ENCODE data around the gene ZFYVE19. TPM values are rescaled to one million over a fixed set of nuclear protein-coding genes. Genes with fewer than 3 reads are reported as not detected.

The ZFYVE19 gene
- total RNA-seq, 2 donors from 2014 or later: 19.5 to 22.7 TPM

DNA sequence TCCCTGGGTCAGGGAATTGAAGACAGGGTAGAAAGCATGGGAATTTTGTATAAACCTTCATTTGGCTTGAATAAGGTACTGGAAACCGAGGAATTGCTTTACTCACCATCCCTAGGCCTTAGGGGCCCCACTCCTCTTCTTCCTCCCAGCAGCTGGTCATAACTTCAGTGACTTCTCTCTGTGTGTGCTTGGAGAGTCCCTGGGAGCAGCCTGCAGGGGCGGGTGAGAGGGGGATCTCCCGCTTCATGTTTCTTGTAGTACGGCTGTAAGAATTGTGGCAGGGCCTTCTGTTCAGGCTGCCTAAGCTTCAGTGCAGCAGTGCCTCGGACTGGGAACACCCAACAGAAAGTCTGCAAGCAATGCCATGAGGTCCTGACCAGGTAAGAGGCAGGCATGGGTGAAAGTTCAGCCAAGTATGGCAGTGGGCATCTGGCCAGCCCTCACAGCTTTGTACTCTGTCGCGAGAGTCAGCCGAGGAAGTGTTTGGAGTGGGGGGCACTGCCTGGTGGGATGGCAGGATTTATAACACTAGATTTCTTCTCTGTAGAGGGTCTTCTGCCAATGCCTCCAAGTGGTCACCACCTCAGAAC is 2.1 kb downstream of the ZFYVE19 start:
- Mint-ChIP-seq H3K36me3 (ENCODE audit: low read depth) (no peaks in the 10 kb centered on the region), H3K4me3 (peak overlapping the region; percentile 99), H3K27ac (no peak overlapping the region), H3K4me1 (peaks cover 11% of the 10 kb centered on the region), H3K27me3 (no peaks in the 10 kb centered on the region)
- no peaks in the 10 kb centered on the region for H3K9me3 ChIP-seq (ENCODE audit: control insufficient read depth, low read length, poor library complexity, severe bottlenecking)
- DNase-seq (no peak), ATAC-seq (no peak)

DNA sequence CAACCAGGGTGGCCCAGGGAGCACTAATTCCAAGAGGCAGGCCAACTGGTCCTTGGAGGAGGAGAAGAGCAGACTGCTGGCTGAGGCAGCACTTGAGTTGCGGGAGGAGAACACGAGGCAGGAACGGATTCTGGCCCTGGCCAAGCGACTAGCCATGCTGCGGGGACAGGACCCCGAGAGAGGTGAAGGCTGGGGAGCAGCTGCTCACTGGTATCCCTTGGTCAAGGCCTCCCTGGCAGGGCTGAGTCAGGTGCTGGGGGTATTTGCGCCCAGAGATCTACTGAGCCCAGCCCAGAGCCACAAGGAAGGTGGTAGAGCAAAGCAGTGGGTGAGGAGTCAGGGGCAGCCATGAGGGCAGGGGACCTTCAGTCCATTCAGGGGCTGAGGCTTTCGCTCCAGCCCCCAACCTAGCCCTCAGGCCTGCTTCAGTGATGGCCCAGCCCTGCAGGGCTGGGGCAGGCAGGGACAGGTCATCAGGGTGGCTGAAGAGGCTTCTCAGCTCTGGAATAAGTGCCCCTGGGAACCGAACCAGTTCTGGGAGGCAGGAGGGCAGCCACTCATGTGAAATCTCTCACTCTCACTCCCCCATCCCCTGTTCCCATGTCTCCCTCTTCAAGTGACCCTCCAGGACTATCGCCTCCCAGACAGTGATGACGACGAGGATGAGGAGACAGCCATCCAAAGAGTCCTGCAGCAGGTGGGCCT is 6.0 kb downstream of the ZFYVE19 start:
- H3K36me3 Mint-ChIP-seq (ENCODE audit: low read depth): peaks cover 6% of the 10 kb centered on the region
- no peak overlapping the region for H3K4me3 Mint-ChIP-seq
- no peak for ATAC-seq
- H3K4me1 Mint-ChIP-seq: peaks cover 3% of the 10 kb centered on the region
- H3K9me3 ChIP-seq (ENCODE audit: control insufficient read depth, low read length, poor library complexity, severe bottlenecking): no peaks in the 10 kb centered on the region
- H3K27me3 Mint-ChIP-seq: no peaks in the 10 kb centered on the region
- DNase-seq: no peak
- no peak overlapping the region for H3K27ac Mint-ChIP-seq

DNA sequence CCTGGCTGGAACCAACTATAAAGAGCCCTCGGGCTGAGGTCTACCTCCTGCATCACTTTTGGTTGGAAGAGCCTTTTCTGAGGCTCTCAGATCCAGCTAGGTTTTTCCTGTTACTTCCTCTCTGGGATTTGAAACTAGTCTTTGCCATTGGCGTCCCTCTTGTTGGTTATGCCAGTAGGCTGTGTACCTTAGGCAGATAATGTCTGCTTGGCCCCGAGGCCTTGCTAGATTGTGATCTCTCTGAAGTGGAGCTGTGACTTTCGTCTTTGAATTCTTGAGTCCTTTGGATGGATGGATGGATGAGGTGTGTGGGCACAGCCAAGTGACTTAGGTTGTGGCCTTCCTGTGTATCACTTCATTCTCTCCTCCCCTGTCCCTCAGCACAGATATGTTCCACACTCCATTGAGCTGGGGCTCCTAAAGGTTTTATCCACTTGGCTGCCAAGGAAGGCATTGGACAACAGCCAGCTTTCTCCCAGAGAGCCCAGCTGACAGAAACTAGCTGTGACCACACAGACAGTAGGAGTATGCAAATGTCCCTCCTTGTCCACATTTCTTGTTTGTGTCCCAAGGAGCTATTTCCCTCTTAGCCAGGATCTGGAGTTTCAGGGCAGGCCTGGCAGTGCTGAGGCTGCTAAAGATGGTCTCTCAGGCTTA is 8.3 kb downstream of the ZFYVE19 start:
- Mint-ChIP-seq H3K4me3 (peak overlapping the region; percentile 5), H3K27ac (no peak overlapping the region), H3K36me3 (ENCODE audit: low read depth) (peaks cover 6% of the 10 kb centered on the region)

DNA sequence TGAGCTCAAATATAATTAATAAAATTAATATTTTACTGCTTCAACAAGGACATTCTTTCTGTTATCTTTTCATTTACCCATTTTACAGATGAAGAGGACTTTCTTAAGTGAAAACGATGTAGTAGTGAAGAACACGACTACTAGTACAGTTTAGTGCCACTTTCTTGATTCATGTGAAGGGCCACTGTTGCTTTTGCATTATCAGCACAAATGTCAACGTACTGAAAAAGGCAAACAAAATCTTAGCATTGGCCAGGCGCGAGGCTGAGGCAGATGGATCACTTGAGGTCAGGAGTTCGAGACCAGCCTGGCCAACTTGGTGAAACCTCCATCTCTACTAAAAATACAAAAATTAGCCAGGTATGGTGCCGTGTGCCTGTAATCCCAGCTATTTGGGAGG is 12.2 kb downstream of the ZFYVE19 start:
- Mint-ChIP-seq H3K27ac (no peak overlapping the region), H3K27me3 (no peaks in the 10 kb centered on the region), H3K36me3 (ENCODE audit: low read depth) (peaks cover 6% of the 10 kb centered on the region), H3K4me1 (no peaks in the 10 kb centered on the region), H3K4me3 (no peak overlapping the region)
- H3K9me3 ChIP-seq (ENCODE audit: control insufficient read depth, low read length, poor library complexity, severe bottlenecking): no peaks in the 10 kb centered on the region
- ATAC-seq: no peak
- DNase-seq: no peak

More for the DNA sequence above, 8.3 kb downstream of the ZFYVE19 start:
- no peaks in the 10 kb centered on the region for H3K9me3 ChIP-seq (ENCODE audit: control insufficient read depth, low read length, poor library complexity, severe bottlenecking)
- no peaks in the 10 kb centered on the region for H3K27me3 Mint-ChIP-seq
- ATAC-seq: no peak
- no peaks in the 10 kb centered on the region for H3K4me1 Mint-ChIP-seq
- DNase-seq: no peak

DNA sequence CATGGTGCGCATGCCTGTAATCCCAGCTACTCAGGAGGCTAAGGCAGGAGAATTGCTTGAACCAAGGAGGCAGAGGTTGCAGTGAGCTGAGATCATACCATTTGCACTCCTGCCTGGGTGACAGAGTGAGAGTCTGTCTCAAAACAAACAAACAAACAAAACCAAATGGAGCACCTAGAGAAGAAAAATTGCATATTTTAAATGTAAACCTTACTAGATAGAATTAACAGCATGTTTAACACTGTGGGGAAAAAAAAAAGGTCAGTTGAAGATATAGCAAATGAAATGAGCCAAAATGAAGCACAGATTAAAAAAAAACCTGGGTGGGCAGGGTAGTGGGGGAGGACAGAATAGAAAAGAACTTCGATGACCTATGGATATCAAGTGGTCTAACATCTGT is 14.3 kb downstream of the ZFYVE19 start:
- Mint-ChIP-seq H3K4me3 (no peak overlapping the region), H3K27me3 (no peaks in the 10 kb centered on the region), H3K27ac (no peak overlapping the region), H3K36me3 (ENCODE audit: low read depth) (no peaks in the 10 kb centered on the region), H3K4me1 (no peaks in the 10 kb centered on the region)
- no peaks in the 10 kb centered on the region for H3K9me3 ChIP-seq (ENCODE audit: control insufficient read depth, low read length, poor library complexity, severe bottlenecking)
- no peak for DNase-seq
- no peak for ATAC-seq

DNA sequence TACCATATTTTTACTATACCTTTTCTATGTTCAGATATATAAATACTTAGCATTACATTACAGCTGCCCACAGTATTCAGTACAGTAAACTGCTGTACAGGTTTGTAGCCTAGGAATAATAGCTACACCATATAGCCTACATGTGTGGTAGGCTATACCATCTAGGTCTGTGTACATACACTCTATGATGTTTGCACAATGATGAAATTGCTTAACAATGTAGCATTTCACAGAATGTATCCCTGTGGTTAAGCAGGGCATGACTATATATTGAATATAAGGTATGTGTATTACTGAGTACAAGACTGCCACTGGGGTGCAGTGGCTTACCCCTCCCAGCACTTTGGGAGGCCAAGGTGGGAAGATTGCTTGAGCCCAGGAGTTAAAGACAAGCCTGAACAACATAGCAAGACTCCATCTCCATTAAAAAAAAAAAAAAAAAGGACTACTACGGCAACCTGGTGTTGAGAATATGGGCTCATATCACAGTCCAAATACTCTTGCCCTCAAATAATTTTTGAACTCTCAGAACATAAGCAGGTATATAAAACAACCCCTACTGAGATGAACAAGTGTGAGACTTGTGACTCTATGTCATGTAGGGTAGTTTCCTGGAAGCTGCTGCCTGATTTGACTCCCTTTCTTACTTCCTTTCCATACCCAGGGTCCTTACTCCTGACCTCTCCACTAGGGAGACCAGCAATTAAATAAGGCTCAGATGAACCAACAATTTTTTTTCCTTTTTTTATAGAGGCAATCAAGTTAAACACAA is 16.9 kb downstream of the ZFYVE19 start:
- Mint-ChIP-seq H3K36me3 (ENCODE audit: low read depth) (no peaks in the 10 kb centered on the region), H3K4me3 (no peak overlapping the region), H3K27me3 (peaks cover 4% of the 10 kb centered on the region), H3K27ac (no peak overlapping the region), H3K4me1 (no peaks in the 10 kb centered on the region)
- DNase-seq (no peak), ATAC-seq (no peak)
- H3K9me3 ChIP-seq (ENCODE audit: control insufficient read depth, low read length, poor library complexity, severe bottlenecking): no peaks in the 10 kb centered on the region

DNA sequence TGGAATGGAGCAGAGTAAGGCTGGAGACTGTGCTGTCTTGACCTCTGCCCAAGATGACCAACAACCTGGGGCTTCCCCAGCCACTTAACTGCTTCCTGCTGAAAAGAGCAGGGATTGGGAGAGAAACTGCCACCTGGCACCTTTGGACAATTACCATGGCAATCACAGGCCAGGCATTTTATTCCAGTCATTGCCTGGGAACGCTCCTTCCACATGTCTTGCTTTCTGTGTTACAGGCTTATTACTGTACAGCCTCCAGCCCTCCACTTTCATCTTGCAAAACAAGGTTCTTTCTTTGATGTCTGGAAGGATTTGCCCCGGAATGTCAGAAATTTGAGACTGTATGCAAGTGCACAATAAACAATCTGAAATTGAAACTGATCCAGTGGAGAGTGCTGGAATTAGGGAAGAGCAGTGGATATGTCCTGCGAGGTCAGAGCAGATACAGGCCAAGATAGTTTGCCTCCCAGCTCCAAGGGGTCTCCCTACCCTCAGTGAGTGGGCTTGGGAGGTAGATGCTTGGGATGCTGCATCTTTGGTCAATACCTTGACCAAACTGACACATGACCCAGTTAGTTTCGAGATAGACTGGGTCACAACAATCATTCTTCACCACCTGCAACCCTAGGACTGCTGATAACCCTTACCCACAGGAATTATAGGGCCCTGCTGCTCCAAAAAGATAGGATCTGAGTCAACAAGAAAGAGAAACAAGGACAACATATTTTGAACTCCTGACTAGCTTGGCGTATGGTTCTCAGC is 19.0 kb downstream of the ZFYVE19 start:
- DNase-seq: no peak

DNA sequence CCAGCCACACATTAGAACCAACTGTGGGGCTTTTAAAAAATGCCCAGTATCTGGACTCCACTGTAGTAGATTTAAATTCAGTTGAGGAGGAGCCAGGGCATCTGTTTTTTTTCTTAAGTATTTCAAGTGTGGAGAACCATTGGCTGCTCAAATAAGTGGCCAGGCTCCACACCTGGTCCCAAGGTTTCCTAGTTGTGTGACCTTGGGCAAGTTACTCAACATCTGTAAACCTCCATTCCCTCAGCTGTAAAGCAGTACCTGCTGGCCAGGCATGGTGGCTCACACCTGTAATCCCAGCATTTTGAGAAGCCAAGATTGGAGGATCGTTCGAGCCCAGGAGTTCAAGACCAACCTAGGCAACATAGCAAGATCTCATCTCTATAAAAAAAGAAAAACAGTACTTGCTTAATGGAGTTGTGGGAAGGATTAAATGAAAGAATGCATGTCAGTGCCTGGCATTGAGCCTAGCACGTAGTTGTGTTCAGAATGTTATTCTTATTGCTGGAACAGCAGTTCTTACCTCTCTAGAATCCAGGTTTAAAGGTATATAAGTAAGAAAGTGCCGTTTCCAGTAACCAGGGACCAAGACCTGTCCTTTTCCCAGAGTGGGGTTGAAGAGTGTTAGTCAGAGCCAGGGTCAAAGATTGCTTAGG is 19.7 kb downstream of the ZFYVE19 start:
- no peak overlapping the region for H3K4me3 Mint-ChIP-seq
- no peaks in the 10 kb centered on the region for H3K4me1 Mint-ChIP-seq
- H3K36me3 Mint-ChIP-seq (ENCODE audit: low read depth): peaks cover under 1% of the 10 kb centered on the region
- H3K27ac Mint-ChIP-seq: no peak overlapping the region
- H3K27me3 Mint-ChIP-seq: peaks cover 4% of the 10 kb centered on the region
- H3K9me3 ChIP-seq (ENCODE audit: control insufficient read depth, low read length, poor library complexity, severe bottlenecking): no peaks in the 10 kb centered on the region
- DNase-seq (no peak), ATAC-seq (no peak)

More for the DNA sequence above, 19.0 kb downstream of the ZFYVE19 start:
- H3K9me3 ChIP-seq (ENCODE audit: control insufficient read depth, low read length, poor library complexity, severe bottlenecking): no peaks in the 10 kb centered on the region
- Mint-ChIP-seq H3K36me3 (ENCODE audit: low read depth) (no peaks in the 10 kb centered on the region), H3K4me1 (no peaks in the 10 kb centered on the region), H3K4me3 (no peak overlapping the region), H3K27ac (no peak overlapping the region), H3K27me3 (peaks cover 4% of the 10 kb centered on the region)
- no peak for ATAC-seq

DNA sequence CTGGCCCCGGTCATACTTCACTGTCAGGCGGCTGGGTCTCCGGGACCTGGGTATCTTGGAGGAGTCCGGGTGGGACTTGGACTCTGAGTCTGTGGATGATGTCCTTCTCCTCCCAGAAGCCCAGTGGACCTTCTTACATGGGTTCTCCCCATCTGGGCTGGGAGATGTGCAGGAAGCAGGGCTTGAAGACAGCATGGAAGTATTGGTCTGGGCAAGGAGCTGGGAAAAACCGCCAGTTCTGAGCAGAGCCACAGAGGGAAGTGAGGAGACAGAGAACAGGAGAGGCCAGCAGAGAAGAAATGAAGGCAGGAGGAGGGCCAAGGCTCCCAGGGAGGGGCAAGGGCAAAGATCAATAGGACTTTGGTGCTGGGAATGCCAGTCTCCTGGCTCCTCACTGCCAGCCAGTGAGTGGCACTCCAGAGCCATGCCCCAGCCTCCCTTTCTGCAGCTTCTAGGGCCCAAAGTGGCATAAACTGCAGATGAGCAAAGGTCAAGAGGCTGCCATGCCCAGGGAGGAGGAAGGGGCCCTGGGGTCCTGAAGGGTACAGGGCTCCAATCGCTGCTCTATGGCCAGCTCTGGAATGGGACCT is 21.7 kb downstream of the ZFYVE19 start, which contains the start of gene PPP1R14D:
Gene PPP1R14D (minus strand): TSS at position 262 of the 590 bp plus-strand sequence. CDS start 67 bp downstream, at position 195.
- H3K4me3 Mint-ChIP-seq: no peak within 1 kb of the TSS
- peaks cover 5% of the 10 kb centered on the region for H3K36me3 Mint-ChIP-seq (ENCODE audit: low read depth)
- DNase-seq: no peak
- H3K27me3 Mint-ChIP-seq: peaks cover 4% of the 10 kb centered on the region
- no peak for ATAC-seq
- H3K27ac Mint-ChIP-seq: no peak within 1 kb of the TSS
- no peaks in the 10 kb centered on the region for H3K4me1 Mint-ChIP-seq
- H3K9me3 ChIP-seq (ENCODE audit: control insufficient read depth, low read length, poor library complexity, severe bottlenecking): no peaks in the 10 kb centered on the region

DNA sequence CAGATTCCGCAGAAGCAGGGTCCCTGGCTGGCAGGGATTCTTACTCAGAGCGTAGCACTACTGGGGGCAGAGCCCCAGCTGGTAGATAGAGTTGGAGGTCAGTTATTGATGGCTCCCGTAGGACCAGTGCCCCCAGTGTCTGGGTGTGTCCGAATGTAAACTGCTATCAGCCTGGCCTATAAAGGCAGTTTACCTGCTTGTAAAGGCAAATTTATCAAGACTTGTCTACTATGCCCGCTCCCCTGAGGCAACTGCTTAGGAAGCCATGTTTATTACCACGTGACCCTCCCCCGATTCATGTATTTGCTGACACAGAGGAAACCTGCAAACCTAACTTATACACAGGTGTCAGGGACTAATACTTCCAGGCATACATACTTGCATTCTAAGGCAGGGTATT is 22.2 kb downstream of the ZFYVE19 start:
- no peak overlapping the region for H3K27ac Mint-ChIP-seq
- no peak for DNase-seq
- H3K27me3 Mint-ChIP-seq: peaks cover 4% of the 10 kb centered on the region
- H3K4me3 Mint-ChIP-seq: no peak overlapping the region
- no peak for ATAC-seq
- peaks cover 5% of the 10 kb centered on the region for H3K36me3 Mint-ChIP-seq (ENCODE audit: low read depth)
- no peaks in the 10 kb centered on the region for H3K9me3 ChIP-seq (ENCODE audit: control insufficient read depth, low read length, poor library complexity, severe bottlenecking)
- H3K4me1 Mint-ChIP-seq: no peaks in the 10 kb centered on the region

DNA sequence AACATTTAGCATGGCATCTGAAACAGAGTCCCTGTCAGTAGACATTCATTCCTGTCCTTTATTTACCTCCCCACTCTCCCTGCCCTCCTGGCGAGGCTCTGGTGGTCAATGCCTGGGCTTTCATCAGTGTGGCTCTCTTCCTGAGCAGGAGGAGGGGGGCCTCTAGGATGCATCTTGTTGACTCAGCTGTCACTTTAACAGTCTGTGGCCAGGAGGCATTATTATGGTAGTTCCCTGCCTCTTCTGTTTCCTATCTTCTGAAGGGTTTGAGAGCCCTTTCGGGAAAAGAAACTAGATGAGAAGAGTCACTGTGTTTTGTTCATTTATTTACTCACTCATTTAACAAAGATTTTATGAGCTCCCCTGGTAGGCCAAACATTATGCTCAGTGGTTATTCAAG is 24.0 kb downstream of the ZFYVE19 start:
- no peak overlapping the region for H3K4me3 Mint-ChIP-seq

DNA sequence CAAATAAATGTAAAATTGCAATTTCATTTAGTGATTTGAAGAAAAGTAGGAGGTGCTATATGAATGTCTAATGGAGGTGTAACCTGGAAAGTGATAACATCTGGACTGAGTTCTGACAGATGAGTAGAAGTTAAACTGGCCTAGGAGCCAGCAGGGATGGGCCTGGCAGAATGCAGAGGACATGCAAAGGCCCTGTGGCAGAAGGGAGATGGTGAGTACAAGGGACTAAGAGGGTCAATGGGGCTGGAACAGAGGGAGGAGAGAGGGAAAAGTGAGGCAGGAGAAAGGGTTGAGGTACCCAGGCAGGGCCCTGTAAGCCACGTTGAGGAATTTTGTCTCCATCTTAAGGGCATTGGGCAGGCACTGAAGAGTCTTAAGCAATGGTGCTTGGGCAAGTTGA is 25.0 kb downstream of the ZFYVE19 start:
- no peak for ATAC-seq
- no peak overlapping the region for H3K27ac Mint-ChIP-seq
- H3K4me3 Mint-ChIP-seq: no peak overlapping the region
- peaks cover 4% of the 10 kb centered on the region for H3K27me3 Mint-ChIP-seq
- H3K4me1 Mint-ChIP-seq: no peaks in the 10 kb centered on the region
- H3K36me3 Mint-ChIP-seq (ENCODE audit: low read depth): peaks cover 5% of the 10 kb centered on the region
- no peaks in the 10 kb centered on the region for H3K9me3 ChIP-seq (ENCODE audit: control insufficient read depth, low read length, poor library complexity, severe bottlenecking)
- DNase-seq: no peak

More for the DNA sequence above, 24.0 kb downstream of the ZFYVE19 start:
- Mint-ChIP-seq H3K27me3 (peaks cover 4% of the 10 kb centered on the region), H3K4me1 (no peaks in the 10 kb centered on the region), H3K36me3 (ENCODE audit: low read depth) (peaks cover 5% of the 10 kb centered on the region), H3K27ac (no peak overlapping the region)
- no peaks in the 10 kb centered on the region for H3K9me3 ChIP-seq (ENCODE audit: control insufficient read depth, low read length, poor library complexity, severe bottlenecking)
- DNase-seq (no peak), ATAC-seq (no peak)
